Dendritic cell treated with granulocyte-macrophage colony-stimulating factor and Interleukin-4, amounts not matched to agents 40 ng/mL and 50 ng/mL, for 4 days (primary cell): ENCODE results near the gene DUSP7.

Experiments used
- H3K27ac Mint-ChIP-seq: one replicate; pipeline ENCODE4 v1.8.0; 2022; ENCODE audit warnings: mild to moderate bottlenecking, mixed read lengths
- H3K27me3 Mint-ChIP-seq: one replicate; pipeline ENCODE4 v1.8.0; 2022; ENCODE audit warnings: mild to moderate bottlenecking, mixed read lengths
- H3K36me3 Mint-ChIP-seq: one replicate; pipeline ENCODE4 v1.8.0; 2022; ENCODE audit warnings: low read depth, mixed read lengths
- H3K4me1 Mint-ChIP-seq: one replicate; pipeline ENCODE4 v1.8.0; 2022; ENCODE audit warnings: low read depth, mixed read lengths
- H3K4me3 Mint-ChIP-seq: one replicate; pipeline ENCODE4 v1.8.0; 2022; ENCODE audit warnings: mild to moderate bottlenecking, moderate library complexity, mixed read lengths
- H3K9me3 Mint-ChIP-seq: one replicate; pipeline ENCODE4 v1.8.0; 2022; ENCODE audit warnings: mixed read lengths
- intact Hi-C: fragments of 100-400 bp; cut with micrococcal nuclease; formaldehyde crosslinking; loops from one replicate; pipeline ENCODE4 v1.15.0; 2022

DUSP7 gene

GRCh38 chr3:52001443-52001974 lies 54.9 kb downstream of the DUSP7 start:
- Mint-ChIP-seq H3K4me3 (no peak overlapping the region), H3K27ac (no peak overlapping the region)
- intact Hi-C loops: loop anchor here (1.0 to 5.0 kb wide), 2 partner anchors 51 to 143 kb away; no protein-coding TSS in a partner anchor

DNA sequence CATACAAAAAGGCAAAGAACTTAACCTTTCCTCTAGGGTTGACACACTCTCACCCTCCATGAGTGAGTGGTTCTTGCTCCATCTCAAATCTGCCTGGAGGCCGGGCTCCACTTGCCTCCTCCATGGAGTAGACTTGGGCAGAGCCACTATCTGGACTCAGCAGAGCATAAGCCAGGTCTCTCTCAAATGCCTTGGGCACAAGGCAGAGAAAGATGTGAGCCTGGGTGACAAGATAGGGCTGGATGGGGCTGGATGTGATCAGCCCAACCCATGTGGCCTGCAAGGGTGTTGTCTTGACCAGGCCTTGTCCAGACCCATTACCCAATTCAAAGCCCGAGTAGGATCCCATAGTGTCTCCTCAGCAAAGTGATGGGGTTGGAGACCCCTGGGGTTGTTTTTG lies 56.5 kb downstream of the DUSP7 start:
- peaks cover 15% of the 10 kb centered on the region for H3K27me3 Mint-ChIP-seq
- intact Hi-C loops: loop anchor here (5.0 kb wide), 1 partner anchor 52 kb away; no protein-coding TSS in a partner anchor
- no peak overlapping the region for H3K27ac Mint-ChIP-seq
- peaks cover 11% of the 10 kb centered on the region for H3K36me3 Mint-ChIP-seq
- no peaks in the 10 kb centered on the region for H3K9me3 Mint-ChIP-seq
- no peak overlapping the region for H3K4me3 Mint-ChIP-seq
- peaks cover 10% of the 10 kb centered on the region for H3K4me1 Mint-ChIP-seq

More at GRCh38 chr3:52001443-52001974, 54.9 kb downstream of the DUSP7 start:
- Mint-ChIP-seq H3K4me1 (peaks cover 23% of the 10 kb centered on the region), H3K27me3 (peaks cover 15% of the 10 kb centered on the region), H3K36me3 (no peaks in the 10 kb centered on the region), H3K9me3 (no peaks in the 10 kb centered on the region)
